HEK293 (cell line): ENCODE measurements around the gene UTP25.

Experiments
- BCL11B ChIP-seq: fragments of 450-650 bp; formaldehyde crosslinking; IDR thresholded peaks from 2 replicates; pipeline ENCODE4 v1.5.1; 2016; ENCODE audit warnings: low read depth, missing biosample characterization, missing genetic modification characterization
- FEZF1 ChIP-seq: fragments of 450-650 bp; formaldehyde crosslinking; IDR thresholded peaks from 2 replicates; pipeline ENCODE4 v1.5.1; 2016; ENCODE audit warnings: missing biosample characterization, missing genetic modification characterization
- HOXD13 ChIP-seq: sonication (generic); formaldehyde crosslinking; IDR thresholded peaks from 2 replicates; pipeline ENCODE4 v1.8.0; 2022; ENCODE audit warnings: missing genetic modification reagents, borderline replicate concordance
- MEIS1 ChIP-seq: sonication (generic); formaldehyde crosslinking; IDR thresholded peaks from 2 replicates; pipeline ENCODE4 v1.8.1; 2022; ENCODE audit warnings: missing genetic modification reagents, mild to moderate bottlenecking, borderline replicate concordance
- MYNN ChIP-seq: fragments of 450-650 bp; formaldehyde crosslinking; IDR thresholded peaks from 2 replicates; pipeline ENCODE4 v1.5.1; 2016; ENCODE audit warnings: missing biosample characterization, missing genetic modification characterization, borderline replicate concordance
- PRDM1 ChIP-seq: fragments of 450-650 bp; formaldehyde crosslinking; IDR thresholded peaks from 2 replicates; pipeline ENCODE4; 2016; ENCODE audit warnings: missing biosample characterization, missing genetic modification characterization
- SP3 ChIP-seq: fragments of 450-650 bp; formaldehyde crosslinking; IDR thresholded peaks from 2 replicates; pipeline ENCODE4 v1.5.1; 2016; ENCODE audit warnings: missing biosample characterization, missing genetic modification characterization
- ZBTB10 ChIP-seq: fragments of 450-650 bp; formaldehyde crosslinking; IDR thresholded peaks from 2 replicates; pipeline ENCODE4 v1.5.1; 2016; ENCODE audit warnings: missing biosample characterization, missing genetic modification characterization
- ZBTB21 ChIP-seq: fragments of 450-650 bp; formaldehyde crosslinking; IDR thresholded peaks from 2 replicates; pipeline ENCODE4 v1.5.1; 2017; ENCODE audit warnings: missing biosample characterization, missing genetic modification characterization
- ZBTB8A ChIP-seq: fragments of 450-650 bp; formaldehyde crosslinking; IDR thresholded peaks from 2 replicates; pipeline ENCODE4 v1.5.1; 2016; ENCODE audit warnings: missing biosample characterization, missing genetic modification characterization
- ZIC2 ChIP-seq: fragments of 450-650 bp; formaldehyde crosslinking; IDR thresholded peaks from 2 replicates; pipeline ENCODE4 v1.5.1; 2016; ENCODE audit warnings: missing biosample characterization, missing genetic modification characterization
- ZNF157 ChIP-seq: fragments of 450-650 bp; formaldehyde crosslinking; IDR thresholded peaks from 2 replicates; pipeline ENCODE4 v1.5.1; 2016; ENCODE audit warnings: missing biosample characterization, missing genetic modification characterization
- ZNF16 ChIP-seq: fragments of 450-650 bp; formaldehyde crosslinking; IDR thresholded peaks from 2 replicates; pipeline ENCODE4 v1.5.1; 2016; ENCODE audit warnings: low read depth, missing biosample characterization, missing genetic modification characterization
- ZNF2 ChIP-seq: fragments of 450-650 bp; formaldehyde crosslinking; IDR thresholded peaks from 2 replicates; pipeline ENCODE4 v1.5.1; 2016; ENCODE audit warnings: missing biosample characterization, missing genetic modification characterization
- ZNF350 ChIP-seq: fragments of 450-650 bp; formaldehyde crosslinking; IDR thresholded peaks from 2 replicates; pipeline ENCODE4 v1.5.0; 2017; ENCODE audit warnings: missing biosample characterization, mild to moderate bottlenecking, missing genetic modification characterization
- ZNF366 ChIP-seq: fragments of 450-650 bp; formaldehyde crosslinking; conservative IDR thresholded peaks from 2 replicates; pipeline ENCODE4 v1.5.1; 2016; ENCODE audit warnings: missing biosample characterization, missing genetic modification characterization
- ZNF391 ChIP-seq: fragments of 450-650 bp; formaldehyde crosslinking; IDR thresholded peaks from 2 replicates; pipeline ENCODE4 v1.5.1; 2016; ENCODE audit warnings: low read depth, missing biosample characterization, missing genetic modification characterization, borderline replicate concordance
- ZNF433 ChIP-seq: fragments of 450-650 bp; formaldehyde crosslinking; IDR thresholded peaks from 2 replicates; pipeline ENCODE4 v1.5.1; 2016; ENCODE audit warnings: missing biosample characterization, missing genetic modification characterization, low read depth
- ZNF473 ChIP-seq: fragments of 450-650 bp; formaldehyde crosslinking; IDR thresholded peaks from 2 replicates; pipeline ENCODE4 v1.5.1; 2017; ENCODE audit warnings: missing biosample characterization, missing genetic modification characterization
- ZNF510 ChIP-seq: fragments of 450-650 bp; formaldehyde crosslinking; IDR thresholded peaks from 2 replicates; pipeline ENCODE4 v1.5.1; 2018; ENCODE audit warnings: mild to moderate bottlenecking, missing genetic modification characterization, missing biosample characterization; ENCODE audit not compliant: insufficient replicate concordance
- ZNF544 ChIP-seq: fragments of 450-650 bp; formaldehyde crosslinking; IDR thresholded peaks from 2 replicates; pipeline ENCODE4 v1.5.0; 2017; ENCODE audit warnings: missing biosample characterization, missing genetic modification characterization
- ZNF692 ChIP-seq: fragments of 450-650 bp; formaldehyde crosslinking; IDR thresholded peaks from 2 replicates; pipeline ENCODE4 v1.5.1; 2016; ENCODE audit warnings: missing biosample characterization, missing genetic modification characterization
- ZNF76 ChIP-seq: fragments of 450-650 bp; formaldehyde crosslinking; IDR thresholded peaks from 2 replicates; pipeline ENCODE4; 2016; ENCODE audit warnings: low read depth, missing biosample characterization, missing genetic modification characterization, borderline replicate concordance
- ZNF768 ChIP-seq: fragments of 450-650 bp; formaldehyde crosslinking; IDR thresholded peaks from 2 replicates; pipeline ENCODE4 v1.5.1; 2018; ENCODE audit warnings: missing biosample characterization, mild to moderate bottlenecking, missing genetic modification characterization
- ZNF792 ChIP-seq: fragments of 450-650 bp; formaldehyde crosslinking; IDR thresholded peaks from 2 replicates; pipeline ENCODE4 v1.5.1; 2016; ENCODE audit warnings: missing biosample characterization, missing genetic modification characterization
- ZNF837 ChIP-seq: fragments of 450-650 bp; formaldehyde crosslinking; IDR thresholded peaks from 2 replicates; pipeline ENCODE4 v1.5.1; 2016; ENCODE audit warnings: missing biosample characterization, missing genetic modification characterization
- ZNF843 ChIP-seq: fragments of 450-650 bp; formaldehyde crosslinking; IDR thresholded peaks from 2 replicates; pipeline ENCODE4 v1.5.1; 2016; ENCODE audit warnings: missing biosample characterization, missing genetic modification characterization
- ZSCAN16 ChIP-seq: fragments of 450-650 bp; formaldehyde crosslinking; IDR thresholded peaks from 2 replicates; pipeline ENCODE4 v1.5.1; 2016; ENCODE audit warnings: missing biosample characterization, missing genetic modification characterization
- TF ChIP-seq, protein P1 (sequence below): fragments of 450-650 bp; formaldehyde crosslinking; IDR thresholded peaks from 2 replicates; pipeline ENCODE4 v1.5.0; 2017; ENCODE audit warnings: missing biosample characterization, missing genetic modification characterization, borderline replicate concordance
- TF ChIP-seq, protein P2 (sequence below): fragments of 450-650 bp; formaldehyde crosslinking; IDR thresholded peaks from 2 replicates; pipeline ENCODE4 v1.5.1; 2016; ENCODE audit warnings: missing biosample characterization, missing genetic modification characterization, low read depth
- TF ChIP-seq, protein P3 (sequence below): fragments of 450-650 bp; formaldehyde crosslinking; IDR thresholded peaks from 2 replicates; pipeline ENCODE4 v1.5.1; 2017; ENCODE audit warnings: missing biosample characterization, missing genetic modification characterization

UTP25 gene

DNA sequence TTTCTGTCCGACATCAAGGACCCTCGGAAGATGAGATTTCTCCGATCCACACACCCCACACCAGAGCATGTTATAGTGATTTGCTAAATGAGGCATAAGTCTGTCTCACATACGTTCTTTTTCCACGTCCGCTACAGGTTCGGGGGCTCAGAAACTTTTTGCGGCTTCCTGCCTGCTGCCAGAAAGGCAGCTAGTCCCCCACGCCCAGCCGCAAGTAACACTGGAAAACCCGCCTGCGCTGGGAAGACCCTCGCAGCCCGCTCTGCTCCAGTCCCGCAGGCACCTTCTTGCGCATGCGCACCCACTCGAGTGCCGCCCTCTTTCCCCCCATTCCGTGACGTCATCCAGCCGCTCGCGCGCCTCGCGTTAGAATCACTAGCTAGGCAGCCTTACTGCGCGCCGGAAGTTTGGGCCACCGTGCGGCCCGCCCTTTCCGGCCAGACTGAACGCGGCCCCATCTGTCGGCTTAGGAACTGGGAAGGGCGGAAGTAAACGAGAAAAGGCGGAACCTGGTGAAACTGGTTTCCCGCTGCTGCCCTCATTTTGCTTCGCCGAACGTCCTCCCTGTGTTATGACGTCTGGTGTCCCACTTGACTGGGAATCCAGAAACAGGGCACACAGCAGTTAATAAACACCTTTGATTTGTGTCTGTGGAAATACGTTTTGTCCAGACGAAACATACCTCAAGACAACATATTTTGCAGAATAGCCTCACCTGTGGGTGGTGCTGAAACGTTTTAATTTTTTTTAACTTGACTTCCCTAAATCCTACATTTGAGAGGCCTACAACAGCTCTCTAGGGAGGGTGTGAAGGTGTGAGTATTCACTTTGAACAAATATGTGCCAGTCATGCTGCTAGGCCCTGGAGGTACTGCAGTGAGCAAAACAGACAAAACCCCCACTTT lies 43.3 kb upstream of the UTP25 start, which contains the start of gene C1orf74 (continued):
- TF ChIP-seq ZNF692 (tag by site-specific recombination) (peak; percentile 59; the same call in 1 of the 2 replicates), ZNF76 (tag by site-specific recombination) (peak; percentile 57; the same call in 1 of the 2 replicates), MYNN (tag by site-specific recombination) (no peak), ZNF2 (tag by site-specific recombination) (no peak), ZNF16 (tag by site-specific recombination) (no peak), ZNF792 (tag by site-specific recombination) (no peak), ZNF350 (tag by site-specific recombination) (no peak), ZIC2 (no peak), ZBTB10 (tag by site-specific recombination) (no peak), ZNF843 (tag by site-specific recombination) (no peak), ZNF510 (tag by site-specific recombination) (no peak), SP3 (peak; percentile 87), ZNF544 (tag by site-specific recombination) (no peak), ZBTB8A (tag by site-specific recombination) (peak; percentile 52), BCL11B (tag by site-specific recombination) (no peak), ZSCAN16 (tag by site-specific recombination) (no peak), ZBTB21 (tag by site-specific recombination) (peak; percentile 99), ZNF768 (no peak), HOXD13 (CRISPR knock-in tag) (no peak), ZNF391 (tag by site-specific recombination) (no peak), ZNF157 (tag by site-specific recombination) (no peak), FEZF1 (tag by site-specific recombination) (no peak), PRDM1 (tag by site-specific recombination) (peak; percentile 17; the same call in 1 of the 2 replicates), ZNF837 (tag by site-specific recombination) (no peak), ZNF433 (tag by site-specific recombination) (no peak), ZNF366 (tag by site-specific recombination) (peak; percentile 90), ZNF473 (no peak), MEIS1 (no peak)
- TF ChIP-seq, protein P1, sequence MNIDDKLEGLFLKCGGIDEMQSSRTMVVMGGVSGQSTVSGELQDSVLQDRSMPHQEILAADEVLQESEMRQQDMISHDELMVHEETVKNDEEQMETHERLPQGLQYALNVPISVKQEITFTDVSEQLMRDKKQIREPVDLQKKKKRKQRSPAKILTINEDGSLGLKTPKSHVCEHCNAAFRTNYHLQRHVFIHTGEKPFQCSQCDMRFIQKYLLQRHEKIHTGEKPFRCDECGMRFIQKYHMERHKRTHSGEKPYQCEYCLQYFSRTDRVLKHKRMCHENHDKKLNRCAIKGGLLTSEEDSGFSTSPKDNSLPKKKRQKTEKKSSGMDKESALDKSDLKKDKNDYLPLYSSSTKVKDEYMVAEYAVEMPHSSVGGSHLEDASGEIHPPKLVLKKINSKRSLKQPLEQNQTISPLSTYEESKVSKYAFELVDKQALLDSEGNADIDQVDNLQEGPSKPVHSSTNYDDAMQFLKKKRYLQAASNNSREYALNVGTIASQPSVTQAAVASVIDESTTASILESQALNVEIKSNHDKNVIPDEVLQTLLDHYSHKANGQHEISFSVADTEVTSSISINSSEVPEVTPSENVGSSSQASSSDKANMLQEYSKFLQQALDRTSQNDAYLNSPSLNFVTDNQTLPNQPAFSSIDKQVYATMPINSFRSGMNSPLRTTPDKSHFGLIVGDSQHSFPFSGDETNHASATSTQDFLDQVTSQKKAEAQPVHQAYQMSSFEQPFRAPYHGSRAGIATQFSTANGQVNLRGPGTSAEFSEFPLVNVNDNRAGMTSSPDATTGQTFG = no peak
- TF ChIP-seq, protein P2, sequence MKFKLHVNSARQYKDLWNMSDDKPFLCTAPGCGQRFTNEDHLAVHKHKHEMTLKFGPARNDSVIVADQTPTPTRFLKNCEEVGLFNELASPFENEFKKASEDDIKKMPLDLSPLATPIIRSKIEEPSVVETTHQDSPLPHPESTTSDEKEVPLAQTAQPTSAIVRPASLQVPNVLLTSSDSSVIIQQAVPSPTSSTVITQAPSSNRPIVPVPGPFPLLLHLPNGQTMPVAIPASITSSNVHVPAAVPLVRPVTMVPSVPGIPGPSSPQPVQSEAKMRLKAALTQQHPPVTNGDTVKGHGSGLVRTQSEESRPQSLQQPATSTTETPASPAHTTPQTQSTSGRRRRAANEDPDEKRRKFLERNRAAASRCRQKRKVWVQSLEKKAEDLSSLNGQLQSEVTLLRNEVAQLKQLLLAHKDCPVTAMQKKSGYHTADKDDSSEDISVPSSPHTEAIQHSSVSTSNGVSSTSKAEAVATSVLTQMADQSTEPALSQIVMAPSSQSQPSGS (tag by site-specific recombination) = peak; percentile 100
- TF ChIP-seq, protein P3, sequence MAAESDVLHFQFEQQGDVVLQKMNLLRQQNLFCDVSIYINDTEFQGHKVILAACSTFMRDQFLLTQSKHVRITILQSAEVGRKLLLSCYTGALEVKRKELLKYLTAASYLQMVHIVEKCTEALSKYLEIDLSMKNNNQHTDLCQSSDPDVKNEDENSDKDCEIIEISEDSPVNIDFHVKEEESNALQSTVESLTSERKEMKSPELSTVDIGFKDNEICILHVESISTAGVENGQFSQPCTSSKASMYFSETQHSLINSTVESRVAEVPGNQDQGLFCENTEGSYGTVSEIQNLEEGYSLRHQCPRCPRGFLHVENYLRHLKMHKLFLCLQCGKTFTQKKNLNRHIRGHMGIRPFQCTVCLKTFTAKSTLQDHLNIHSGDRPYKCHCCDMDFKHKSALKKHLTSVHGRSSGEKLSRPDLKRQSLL (tag by site-specific recombination) = no peak; the same call in 1 of the 2 replicates
